HepG2 (cell line): Measurements from ENCODE around the gene SNRPD2. TPM values are rescaled to one million over a fixed set of nuclear protein-coding genes. Genes with fewer than 3 reads are reported as not detected.

Experiments used
- ATAC-seq: fragments of 200-7000 bp; cut with Tn5 transposase; 3 replicates; pipeline ENCODE4 v1.9.1; 2020; ENCODE audit warnings: mild to moderate bottlenecking, moderate library complexity
- BruUV-seq: library from RNA; stranded (reverse); fragments of 400-500 nt; replicated peaks from 2 replicates; lab custom pipeline; 2021; lab: Mats Ljungman, UMichigan
- CTCF ChIA-PET: fragments of 300-600 bp; formaldehyde crosslinking; extraction: SDS; loops from one replicate; lab custom pipeline; 2021; ENCODE audit warnings: low total read pairs, inconsistent platforms, low intra/inter-chr PET ratio; lab: Yijun Ruan, JAX
- POLR2A ChIA-PET: fragments of 350-600 bp; sonication (Branson Sonifier 250); formaldehyde crosslinking; loops from one replicate; lab custom pipeline; 2020; ENCODE audit warnings: antibody characterized with exemption, inconsistent platforms; lab: Yijun Ruan, JAX
- DNase-seq: peaks from one replicate; pipeline ENCODE4 v3.0.0-alpha.2; 2015; ENCODE audit warnings: low spot score
- FAIRE-seq: peaks from 3 replicates; lab custom pipeline; 2011; peaks lifted over from hg19 to GRCh38; lab: Jason Lieb, UNC
- H2AFZ ChIP-seq: one replicate; pipeline ENCODE4 v1.6.1; 2011; ENCODE audit warnings: low read length, inconsistent platforms
- H3K27ac ChIP-seq: fragments of 300-600 bp; 3 replicates; pipeline ENCODE4 v1.8.0; 2011; ENCODE audit warnings: mixed run types, mild to moderate bottlenecking, mixed read lengths, low read length, inconsistent platforms; ENCODE audit not compliant: insufficient read depth; ENCODE audit errors: extremely low read length
- H3K27me3 ChIP-seq, 2 experiments: fragments of 200-600 bp in 1 of 2; 2 replicates in 1 of 2; 3 replicates in 1 of 2; pipeline versions ENCODE4 v1.6.0 to v1.8.0; 2011; ENCODE audit warnings: low read length in 2 of 2, mild to moderate bottlenecking in 2 of 2, moderate library complexity in 2 of 2, inconsistent platforms in 1 of 2; ENCODE audit not compliant: insufficient read depth in 2 of 2, control insufficient read depth in 1 of 2
- H3K36me3 ChIP-seq, 2 experiments: fragments of 200-600 bp in 1 of 2; replicated peaks in 1 of 2; 2 replicates in 1 of 2; 3 replicates in 1 of 2; pipeline versions ENCODE4 v1.5.1 to v1.8.0; 2011; ENCODE audit warnings: low read length in 2 of 2, inconsistent platforms in 1 of 2; ENCODE audit not compliant: insufficient read depth in 2 of 2, control insufficient read depth in 1 of 2
- H3K4me1 ChIP-seq: 2 replicates; pipeline ENCODE4 v1.5.1; 2012; ENCODE audit warnings: low read length, inconsistent platforms; ENCODE audit not compliant: insufficient read depth
- H3K4me2 ChIP-seq: 2 replicates; pipeline ENCODE4 v1.6.0; 2011; ENCODE audit warnings: low read depth, low read length, inconsistent platforms
- H3K4me3 ChIP-seq, 3 experiments: fragments of 200-600 bp in 1 of 3; sonication (generic), shearing (Covaris generic) in 1 of 3; replicated peaks in 1 of 3; 2 replicates each; pipeline ENCODE4 v1.5.1; 2011 to 2016; ENCODE audit warnings: low read length in 3 of 3, inconsistent platforms in 2 of 3, low read depth in 2 of 3, mild to moderate bottlenecking in 2 of 3, control low read depth in 1 of 3, mixed read lengths in 1 of 3; ENCODE audit not compliant: insufficient read depth in 1 of 3
- H3K79me2 ChIP-seq: one replicate; pipeline ENCODE4 v1.6.1; 2011; ENCODE audit warnings: low read length, inconsistent platforms; ENCODE audit not compliant: insufficient read depth
- H3K9ac ChIP-seq: 2 replicates; pipeline ENCODE4 v1.6.0; 2011; ENCODE audit warnings: mild to moderate bottlenecking, low read depth, low read length, inconsistent platforms; ENCODE audit not compliant: insufficient read depth
- H3K9me3 ChIP-seq: 2 replicates; pipeline ENCODE4 v1.5.1; 2012; ENCODE audit warnings: mild to moderate bottlenecking, low read length
- H4K20me1 ChIP-seq: 2 replicates; pipeline ENCODE4 v1.6.0; 2011; ENCODE audit warnings: inconsistent platforms, mild to moderate bottlenecking, low read length, moderate library complexity; ENCODE audit not compliant: insufficient read depth
- ARNT ChIP-seq: fragments of 450-650 bp; IDR thresholded peaks from 2 replicates; pipeline ENCODE4 v1.6.1; 2017
- ATF7 ChIP-seq, 2 experiments: fragments of 450-650 bp in 1 of 2; sonication (generic) in 1 of 2; formaldehyde crosslinking in 1 of 2; IDR thresholded peaks; 2 replicates each; pipeline versions ENCODE4 v1.4.0 to v1.6.1; 2016 to 2020; ENCODE audit warnings: antibody characterized with exemption in 1 of 2, mild to moderate bottlenecking in 1 of 2, missing genetic modification reagents in 1 of 2
- ETV5 ChIP-seq: IDR thresholded peaks from 2 replicates; pipeline ENCODE4 v1.6.1; 2018; ENCODE audit warnings: missing biosample characterization, missing genetic modification reagents, inconsistent platforms, borderline replicate concordance
- HNF4G ChIP-seq, 2 experiments: sonication (generic) in 1 of 2; formaldehyde crosslinking in 1 of 2; IDR thresholded peaks; 2 replicates each; pipeline versions ENCODE4 v1.4.0 to v1.6.1; 2011 to 2020; ENCODE audit warnings: borderline replicate concordance in 2 of 2, low read depth in 2 of 2, mild to moderate bottlenecking in 2 of 2, low read length in 1 of 2, missing genetic modification reagents in 1 of 2, moderate library complexity in 1 of 2
- IKZF5 ChIP-seq: IDR thresholded peaks from 2 replicates; pipeline ENCODE4 v1.6.1; 2018; ENCODE audit warnings: missing genetic modification reagents, mild to moderate bottlenecking, missing compliant biosample characterization
- KLF15 ChIP-seq: sonication (generic); formaldehyde crosslinking; IDR thresholded peaks from 2 replicates; pipeline ENCODE4 v1.8.1; 2023; ENCODE audit warnings: borderline replicate concordance, mild to moderate bottlenecking, inconsistent platforms, missing genetic modification reagents, mixed read lengths
- MED13 ChIP-seq: sonication (generic); formaldehyde crosslinking; IDR thresholded peaks from 2 replicates; pipeline ENCODE4 v1.5.0; 2020; ENCODE audit warnings: missing genetic modification reagents
- MTA3 ChIP-seq: sonication (generic); formaldehyde crosslinking; IDR thresholded peaks from 2 replicates; pipeline ENCODE4 v1.4.0; 2020; ENCODE audit warnings: missing genetic modification reagents
- MTF1 ChIP-seq: sonication (generic); formaldehyde crosslinking; IDR thresholded peaks from 2 replicates; pipeline ENCODE4 v1.5.0; 2020; ENCODE audit warnings: missing genetic modification reagents
- NFYC ChIP-seq: IDR thresholded peaks from 2 replicates; pipeline ENCODE4 v1.6.1; 2016; ENCODE audit warnings: missing genetic modification reagents, missing compliant biosample characterization
- NKX3-1 ChIP-seq: sonication (generic); formaldehyde crosslinking; IDR thresholded peaks from 2 replicates; pipeline ENCODE4 v1.5.0; 2020; ENCODE audit warnings: missing genetic modification reagents
- RELA ChIP-seq: sonication (generic); formaldehyde crosslinking; IDR thresholded peaks from 2 replicates; pipeline ENCODE4 v1.4.0; 2020; ENCODE audit warnings: missing genetic modification reagents
- SATB2 ChIP-seq: sonication (generic); formaldehyde crosslinking; IDR thresholded peaks from 2 replicates; pipeline ENCODE4 v1.5.0; 2020; ENCODE audit warnings: missing genetic modification reagents
- TAF15 ChIP-seq: fragments of 200-400 bp; formaldehyde crosslinking; IDR thresholded peaks from one replicate; pipeline ENCODE4 v1.6.1; 2018; ENCODE audit warnings: mild to moderate bottlenecking, low read depth, low read length; ENCODE audit not compliant: poor library complexity, severe bottlenecking
- WIZ ChIP-seq: sonication (generic); formaldehyde crosslinking; IDR thresholded peaks from 2 replicates; pipeline ENCODE4 v1.5.1; 2020; ENCODE audit warnings: mild to moderate bottlenecking, missing genetic modification reagents
- ZBTB7B ChIP-seq: sonication (generic); formaldehyde crosslinking; IDR thresholded peaks from 2 replicates; pipeline ENCODE4 v1.4.0; 2020; ENCODE audit warnings: missing genetic modification reagents
- ZNF20 ChIP-seq: sonication (generic); formaldehyde crosslinking; IDR thresholded peaks from 2 replicates; pipeline ENCODE4 v1.4.0; 2020; ENCODE audit warnings: mild to moderate bottlenecking, moderate library complexity, missing genetic modification reagents
- ZNF205 ChIP-seq: IDR thresholded peaks from 2 replicates; pipeline ENCODE4 v1.6.1; 2018; ENCODE audit warnings: missing biosample characterization, missing genetic modification reagents
- ZNF232 ChIP-seq: sonication (generic); formaldehyde crosslinking; IDR thresholded peaks from 2 replicates; pipeline ENCODE4 v1.4.0; 2020; ENCODE audit warnings: missing genetic modification reagents, borderline replicate concordance
- ZNF576 ChIP-seq: sonication (generic); formaldehyde crosslinking; IDR thresholded peaks from 2 replicates; pipeline ENCODE4 v1.4.0; 2020; ENCODE audit warnings: mild to moderate bottlenecking, missing genetic modification reagents
- ZNF652 ChIP-seq: IDR thresholded peaks from 2 replicates; pipeline ENCODE4 v1.6.1; 2016; ENCODE audit warnings: low read depth, borderline replicate concordance
- ZNF792 ChIP-seq: IDR thresholded peaks from 2 replicates; pipeline ENCODE4 v1.6.1; 2016
- WGBS: methylation state at CpG from one replicate; pipeline ENCODE4 v1.1.6; 2017; ENCODE audit warnings: low lambda C conversion rate; 5-methylcytosine and 5-hydroxymethylcytosine counted together
- in situ Hi-C: cut with HindIII; loops from 2 replicates; pipeline ENCODE4 v1.10.0; 2017; ENCODE audit warnings: low pct_unique_long_range_greater_than_20kb; ENCODE audit not compliant: extremely low pct_ligation_motif_present
- intact Hi-C: fragments of 100-400 bp; cut with micrococcal nuclease; formaldehyde crosslinking; loops from one replicate; pipeline ENCODE4 v1.10.0; 2022; ENCODE audit not compliant: unreplicated experiment
- polyA plus RNA-seq, 8 experiments: library from polyadenylated mRNA; depleted of rRNA in 3 of 8; stranded (reverse) in 7 of 8; unstranded in 1 of 8; fragments of >200 nt; fragmentation: Illumina TruSeq in 4 of 8; extraction: Trizol in 4 of 8; gene quantifications; 2 replicates each; pipeline versions ENCODE4 v1.2.1 to v1.2.3, GENCODE V29; 2011 to 2016; ENCODE audit warnings: low read depth in 4 of 8, missing spikeins in 1 of 8, mixed read lengths in 1 of 8; ENCODE audit not compliant: insufficient read depth in 1 of 8
- total RNA-seq, 5 experiments: library from RNA; depleted of rRNA; stranded (reverse); fragments of >200 nt; fragmentation: Illumina TruSeq; extraction: Trizol; gene quantifications; 2 replicates each; pipeline ENCODE4 v1.2.3, GENCODE V29; 2016; ENCODE audit warnings: low read depth in 1 of 5
- TF ChIP-seq, protein P1 (sequence below): sonication (generic); formaldehyde crosslinking; IDR thresholded peaks from 2 replicates; pipeline ENCODE4 v1.4.0; 2020; ENCODE audit warnings: missing genetic modification reagents

SNRPD2 gene
- total and polyA plus RNA-seq, 2 of the 13 experiments (the other 11 are each of a cell fraction or from before 2014, with no cell fraction given) = 299 to 485 TPM

- 19% methylated on average over 25 of the region's 27 CpGs for WGBS
- POLR2A ChIA-PET = interaction anchor here (0.6 kb wide), 1 partner anchor 31 kb away, joined by 5 read pairs; no protein-coding TSS in a partner anchor
- no peak for FAIRE-seq
- TF ChIP-seq ZNF232 (CRISPR knock-in tag) (no peak), ZNF792 (CRISPR knock-in tag) (no peak), ZNF576 (no peak), ARNT (no peak), IKZF5 (no peak), NKX3-1 (no peak), MED13 (CRISPR knock-in tag) (no peak), ZNF20 (no peak), ZBTB7B (CRISPR knock-in tag) (no peak), HNF4G (IDR thresholded peaks at IDR 0.05; ENCODE audit: borderline replicate concordance, low read depth, low read length) (no peak), HNF4G (CRISPR knock-in tag; IDR thresholded peaks at IDR 0.05; ENCODE audit: borderline replicate concordance, low read depth) (no peak), KLF15 (CRISPR knock-in tag) (no peak), NFYC (CRISPR knock-in tag) (peak; percentile 31; the same call in 1 of the 2 replicates), ZNF652 (CRISPR knock-in tag) (no peak), SATB2 (no peak), RELA (CRISPR knock-in tag) (no peak), MTA3 (no peak), ETV5 (CRISPR knock-in tag) (no peak), MTF1 (CRISPR knock-in tag) (no peak), TAF15 (no peak), WIZ (CRISPR knock-in tag) (no peak), ATF7 (IDR thresholded peaks at IDR 0.05) (no peak), ATF7 (CRISPR knock-in tag; IDR thresholded peaks at IDR 0.05) (no peak), ZNF205 (0 out of 2 replicates have a peak, but pooled peaks have one; percentile 22)
- TF ChIP-seq, protein P1, sequence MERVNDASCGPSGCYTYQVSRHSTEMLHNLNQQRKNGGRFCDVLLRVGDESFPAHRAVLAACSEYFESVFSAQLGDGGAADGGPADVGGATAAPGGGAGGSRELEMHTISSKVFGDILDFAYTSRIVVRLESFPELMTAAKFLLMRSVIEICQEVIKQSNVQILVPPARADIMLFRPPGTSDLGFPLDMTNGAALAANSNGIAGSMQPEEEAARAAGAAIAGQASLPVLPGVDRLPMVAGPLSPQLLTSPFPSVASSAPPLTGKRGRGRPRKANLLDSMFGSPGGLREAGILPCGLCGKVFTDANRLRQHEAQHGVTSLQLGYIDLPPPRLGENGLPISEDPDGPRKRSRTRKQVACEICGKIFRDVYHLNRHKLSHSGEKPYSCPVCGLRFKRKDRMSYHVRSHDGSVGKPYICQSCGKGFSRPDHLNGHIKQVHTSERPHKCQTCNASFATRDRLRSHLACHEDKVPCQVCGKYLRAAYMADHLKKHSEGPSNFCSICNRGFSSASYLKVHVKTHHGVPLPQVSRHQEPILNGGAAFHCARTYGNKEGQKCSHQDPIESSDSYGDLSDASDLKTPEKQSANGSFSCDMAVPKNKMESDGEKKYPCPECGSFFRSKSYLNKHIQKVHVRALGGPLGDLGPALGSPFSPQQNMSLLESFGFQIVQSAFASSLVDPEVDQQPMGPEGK = 0 out of 2 replicates have a peak, but pooled peaks have one; percentile 43
Measured at GRCh38 chr19:45645631-45646344, 46.0 kb downstream of the SNRPD2 start.

More at GRCh38 chr19:45645631-45646344, 46.0 kb downstream of the SNRPD2 start:
- H3K27me3 ChIP-seq = peaks cover 0 to 10% of the 10 kb centered on the region in 2 experiments; a peak in 2 of 5 replicates
- DNase-seq (peak; percentile 63), ATAC-seq (peak; percentile 21)
- H2AFZ ChIP-seq = no peak overlapping the region
- no peak overlapping the region for H3K9ac ChIP-seq
- no peak overlapping the region for H3K27ac ChIP-seq
- H3K4me1 ChIP-seq = peaks cover 45% of the 10 kb centered on the region
- H3K79me2 ChIP-seq = no peaks in the 10 kb centered on the region
- in situ Hi-C loops = no loop called here
- no peaks in the 10 kb centered on the region for H3K36me3 ChIP-seq
- no peaks in the 10 kb centered on the region for H3K9me3 ChIP-seq
- no TSS peak for BruUV-seq
- intact Hi-C loops = loop anchor here (1.0 kb wide), 1 partner anchor 55 kb away; no protein-coding TSS in a partner anchor
- CTCF ChIA-PET = no interaction called here
- H3K4me3 ChIP-seq = no peak overlapping the region
- peak overlapping the region; percentile 56 for H3K4me2 ChIP-seq
- H4K20me1 ChIP-seq = no peaks in the 10 kb centered on the region
